ENCODE measurements around the gene PLIN3.
"Not testable (repeated sequence)": the region's sequence is repeated elsewhere in the genome, so short reads cannot be mapped to it uniquely, and the experiment has no call there.

The PLIN3 gene

GRCh38 chr19:4861147-4861546 lies 6.3 kb downstream of the PLIN3 start:
- peak overlapping the region in 1 of 2 experiments; percentile 34 for H3K27ac ChIP-seq (ENCODE audit: insufficient read depth in 1 of 2, low read depth in 1 of 2, low read length in 2 of 2, poor library complexity in 1 of 2, severe bottlenecking in 2 of 2)
- H3K27me3 ChIP-seq (replicated peaks in 2 of 5; ENCODE audit: control insufficient read depth in 4 of 5, insufficient read depth in 5 of 5, low read length in 4 of 5) = no peaks in the 10 kb centered on the region
- 98% methylated on average over 9 of the region's 10 CpGs for WGBS (ENCODE audit: insufficient coverage)
- no peak overlapping the region for H3K4me3 ChIP-seq (ENCODE audit: control insufficient read depth in 1 of 7, extremely low read depth in 1 of 7, insufficient read depth in 4 of 7, low read depth in 2 of 7, low read length in 6 of 7)
- no peaks in the 10 kb centered on the region for H3K9me3 ChIP-seq (ENCODE audit: control extremely low read depth in 1 of 5, control insufficient read depth in 4 of 5, insufficient read depth in 2 of 5, low read depth in 1 of 5, low read length in 4 of 5)
- POLR2A ChIA-PET = no interaction called here
- peaks cover 8 to 51% (median 35%) of the 10 kb centered on the region in 4 experiments for H3K36me3 ChIP-seq (ENCODE audit: control insufficient read depth in 4 of 4, insufficient read depth in 4 of 4, low read length in 3 of 4)
- no peak for DNase-seq
- CTCF ChIA-PET = interaction anchor here (1.2 to 2.8 kb wide), 2 partner anchors 9 kb away, joined by 4 to 18 read pairs; no protein-coding TSS in a partner anchor
- H3K4me1 ChIP-seq (ENCODE audit: control extremely low read depth in 1 of 4, control insufficient read depth in 4 of 4, insufficient read depth in 4 of 4, low read length in 3 of 4) = peaks cover 0 to 2% (median 1%) of the 10 kb centered on the region in 4 experiments

GRCh38 chr19:4859697-4860096 lies 7.8 kb downstream of the PLIN3 start:
- H3K36me3 ChIP-seq (ENCODE audit: control insufficient read depth in 4 of 4, insufficient read depth in 4 of 4, low read length in 3 of 4) = peaks cover 8 to 62% (median 42%) of the 10 kb centered on the region in 4 experiments
- H3K9me3 ChIP-seq (ENCODE audit: control extremely low read depth in 1 of 5, control insufficient read depth in 4 of 5, insufficient read depth in 2 of 5, low read depth in 1 of 5, low read length in 4 of 5) = no peaks in the 10 kb centered on the region
- H3K27ac ChIP-seq (ENCODE audit: insufficient read depth in 1 of 2, low read depth in 1 of 2, low read length in 2 of 2, poor library complexity in 1 of 2, severe bottlenecking in 2 of 2) = no peak overlapping the region
- no peak for DNase-seq
- ChIA-PET POLR2A (no interaction called here), CTCF (interaction anchor here (0.9 to 1.4 kb wide), 4 partner anchors 8 to 52 kb away, joined by 3 to 4 read pairs (median 3); no protein-coding TSS in a partner anchor)
- H3K4me3 ChIP-seq (ENCODE audit: control insufficient read depth in 1 of 7, extremely low read depth in 1 of 7, insufficient read depth in 4 of 7, low read depth in 2 of 7, low read length in 6 of 7) = no peak overlapping the region
- WGBS (ENCODE audit: insufficient coverage) = 98% methylated on average over 11 of the region's 11 CpGs
- H3K4me1 ChIP-seq (ENCODE audit: control extremely low read depth in 1 of 4, control insufficient read depth in 4 of 4, insufficient read depth in 4 of 4, low read length in 3 of 4) = no peaks in the 10 kb centered on the region
- H3K27me3 ChIP-seq (replicated peaks in 2 of 5; ENCODE audit: control insufficient read depth in 4 of 5, insufficient read depth in 5 of 5, low read length in 4 of 5) = no peaks in the 10 kb centered on the region

- CTCF ChIA-PET; H3K27me3 ChIP-seq (replicated peaks in 2 of 5; ENCODE audit: control insufficient read depth in 4 of 5, insufficient read depth in 5 of 5, low read length in 4 of 5); DNase-seq; H3K9me3 ChIP-seq (ENCODE audit: control extremely low read depth in 1 of 5, control insufficient read depth in 4 of 5, insufficient read depth in 2 of 5, low read depth in 1 of 5, low read length in 4 of 5); H3K4me1 ChIP-seq (ENCODE audit: control extremely low read depth in 1 of 4, control insufficient read depth in 4 of 4, insufficient read depth in 4 of 4, low read length in 3 of 4); H3K4me3 ChIP-seq (ENCODE audit: control insufficient read depth in 1 of 7, extremely low read depth in 1 of 7, insufficient read depth in 4 of 7, low read depth in 2 of 7, low read length in 6 of 7); H3K27ac ChIP-seq (ENCODE audit: insufficient read depth in 1 of 2, low read depth in 1 of 2, low read length in 2 of 2, poor library complexity in 1 of 2, severe bottlenecking in 2 of 2): not testable (repeated sequence)
- WGBS (ENCODE audit: insufficient coverage) = 92% methylated on average over 10 of the region's 12 CpGs
- POLR2A ChIA-PET = interaction anchor here (1.7 kb wide), 1 partner anchor 11 kb away, joined by 4 read pairs; the partner anchor contains the start of gene PLIN3
- H3K36me3 ChIP-seq (ENCODE audit: control insufficient read depth in 4 of 4, insufficient read depth in 4 of 4, low read length in 3 of 4) = peaks cover 9 to 77% (median 47%) of the 10 kb centered on the region in 4 experiments
These were observed 11.0 kb downstream of the PLIN3 start for GRCh38 chr19:4856468-4856867.

- 100% methylated on average over 6 of the region's 8 CpGs for WGBS (ENCODE audit: insufficient coverage)
These were observed 14.0 kb downstream of the PLIN3 start for GRCh38 chr19:4853506-4853905.

GRCh38 chr19:4852484-4852883 lies 15.0 kb downstream of the PLIN3 start:
- 93% methylated on average over 2 of the region's 6 CpGs for WGBS (ENCODE audit: insufficient coverage)
- no peaks in the 10 kb centered on the region for H3K27me3 ChIP-seq (replicated peaks in 2 of 5; ENCODE audit: control insufficient read depth in 4 of 5, insufficient read depth in 5 of 5, low read length in 4 of 5)
- H3K27ac ChIP-seq (ENCODE audit: insufficient read depth in 1 of 2, low read depth in 1 of 2, low read length in 2 of 2, poor library complexity in 1 of 2, severe bottlenecking in 2 of 2) = no peak overlapping the region
- CTCF ChIA-PET = interaction anchor here (1.0 to 7.9 kb wide), 8 partner anchors 9 to 74 kb away, joined by 3 to 102 read pairs (median 8); partner anchors contain the start of gene PLIN3
- H3K9me3 ChIP-seq (ENCODE audit: control extremely low read depth in 1 of 5, control insufficient read depth in 4 of 5, insufficient read depth in 2 of 5, low read depth in 1 of 5, low read length in 4 of 5) = no peaks in the 10 kb centered on the region
- peaks cover 10 to 77% (median 39%) of the 10 kb centered on the region in 4 experiments for H3K36me3 ChIP-seq (ENCODE audit: control insufficient read depth in 4 of 4, insufficient read depth in 4 of 4, low read length in 3 of 4)
- H3K4me1 ChIP-seq (ENCODE audit: control extremely low read depth in 1 of 4, control insufficient read depth in 4 of 4, insufficient read depth in 4 of 4, low read length in 3 of 4) = no peaks in the 10 kb centered on the region
- H3K4me3 ChIP-seq (ENCODE audit: control insufficient read depth in 1 of 7, extremely low read depth in 1 of 7, insufficient read depth in 4 of 7, low read depth in 2 of 7, low read length in 6 of 7) = no peak overlapping the region
- DNase-seq = no peak
- POLR2A ChIA-PET = no interaction called here

More at GRCh38 chr19:4853506-4853905, 14.0 kb downstream of the PLIN3 start:
- H3K4me3 ChIP-seq (ENCODE audit: control insufficient read depth in 1 of 7, extremely low read depth in 1 of 7, insufficient read depth in 4 of 7, low read depth in 2 of 7, low read length in 6 of 7); POLR2A ChIA-PET; DNase-seq; H3K9me3 ChIP-seq (ENCODE audit: control extremely low read depth in 1 of 5, control insufficient read depth in 4 of 5, insufficient read depth in 2 of 5, low read depth in 1 of 5, low read length in 4 of 5); H3K27ac ChIP-seq (ENCODE audit: insufficient read depth in 1 of 2, low read depth in 1 of 2, low read length in 2 of 2, poor library complexity in 1 of 2, severe bottlenecking in 2 of 2); H3K4me1 ChIP-seq (ENCODE audit: control extremely low read depth in 1 of 4, control insufficient read depth in 4 of 4, insufficient read depth in 4 of 4, low read length in 3 of 4); H3K27me3 ChIP-seq (replicated peaks in 2 of 5; ENCODE audit: control insufficient read depth in 4 of 5, insufficient read depth in 5 of 5, low read length in 4 of 5): not testable (repeated sequence)
- CTCF ChIA-PET = interaction anchor here (0.6 to 7.9 kb wide), 6 partner anchors 8 to 59 kb away, joined by 3 to 102 read pairs (median 11); partner anchors contain the start of gene PLIN3
- H3K36me3 ChIP-seq (ENCODE audit: control insufficient read depth in 4 of 4, insufficient read depth in 4 of 4, low read length in 3 of 4) = peaks cover 8 to 72% (median 34%) of the 10 kb centered on the region in 4 experiments

GRCh38 chr19:4851551-4852290 lies 15.7 kb downstream of the PLIN3 start:
- no peak overlapping the region for H3K27ac ChIP-seq (ENCODE audit: insufficient read depth in 1 of 2, low read depth in 1 of 2, low read length in 2 of 2, poor library complexity in 1 of 2, severe bottlenecking in 2 of 2)
- ChIA-PET CTCF (interaction anchor here (0.6 to 7.9 kb wide), 14 partner anchors 8 to 180 kb away, joined by 3 to 102 read pairs (median 4); partner anchors contain the start of genes PLIN3 and TICAM1), POLR2A (interaction anchor here (1.1 kb wide), 1 partner anchor 15 kb away, joined by 5 read pairs; no protein-coding TSS in a partner anchor)
- H3K4me1 ChIP-seq (ENCODE audit: control extremely low read depth in 1 of 4, control insufficient read depth in 4 of 4, insufficient read depth in 4 of 4, low read length in 3 of 4) = no peaks in the 10 kb centered on the region
- 91% methylated on average over 34 of the region's 42 CpGs for WGBS (ENCODE audit: insufficient coverage)
- H3K36me3 ChIP-seq (ENCODE audit: control insufficient read depth in 4 of 4, insufficient read depth in 4 of 4, low read length in 3 of 4) = peaks cover 11 to 77% (median 37%) of the 10 kb centered on the region in 4 experiments
- no peaks in the 10 kb centered on the region for H3K9me3 ChIP-seq (ENCODE audit: control extremely low read depth in 1 of 5, control insufficient read depth in 4 of 5, insufficient read depth in 2 of 5, low read depth in 1 of 5, low read length in 4 of 5)
- H3K27me3 ChIP-seq (replicated peaks in 2 of 5; ENCODE audit: control insufficient read depth in 4 of 5, insufficient read depth in 5 of 5, low read length in 4 of 5) = no peaks in the 10 kb centered on the region
- peak; percentile 55 to 75 (median 65) for DNase-seq
- no peak overlapping the region for H3K4me3 ChIP-seq (ENCODE audit: control insufficient read depth in 1 of 7, extremely low read depth in 1 of 7, insufficient read depth in 4 of 7, low read depth in 2 of 7, low read length in 6 of 7)

- DNase-seq = no peak
- Histone ChIP-seq H3K4me1 (ENCODE audit: control extremely low read depth in 1 of 4, control insufficient read depth in 4 of 4, insufficient read depth in 4 of 4, low read length in 3 of 4) (no peaks in the 10 kb centered on the region), H3K27ac (ENCODE audit: insufficient read depth in 1 of 2, low read depth in 1 of 2, low read length in 2 of 2, poor library complexity in 1 of 2, severe bottlenecking in 2 of 2) (no peak overlapping the region), H3K27me3 (replicated peaks in 2 of 5; ENCODE audit: control insufficient read depth in 4 of 5, insufficient read depth in 5 of 5, low read length in 4 of 5) (no peaks in the 10 kb centered on the region), H3K9me3 (ENCODE audit: control extremely low read depth in 1 of 5, control insufficient read depth in 4 of 5, insufficient read depth in 2 of 5, low read depth in 1 of 5, low read length in 4 of 5) (no peaks in the 10 kb centered on the region), H3K4me3 (ENCODE audit: control insufficient read depth in 1 of 7, extremely low read depth in 1 of 7, insufficient read depth in 4 of 7, low read depth in 2 of 7, low read length in 6 of 7) (no peak overlapping the region), H3K36me3 (ENCODE audit: control insufficient read depth in 4 of 4, insufficient read depth in 4 of 4, low read length in 3 of 4) (peaks cover 16 to 72% (median 39%) of the 10 kb centered on the region in 4 experiments)
- ChIA-PET CTCF (interaction anchor here (0.9 to 7.9 kb wide), 7 partner anchors 9 to 182 kb away, joined by 3 to 102 read pairs (median 9); partner anchors contain the start of genes PLIN3 and TICAM1), POLR2A (no interaction called here)
- 97% methylated on average over 7 of the region's 7 CpGs for WGBS (ENCODE audit: insufficient coverage)
These were observed 18.4 kb downstream of the PLIN3 start for GRCh38 chr19:4849019-4849418.

Measured in common myeloid progenitor, CD34-positive (primary cell).